ENCODE results near the gene ATF1. TPM values are rescaled to one million over a fixed set of nuclear protein-coding genes. Genes with fewer than 3 reads are reported as not detected.

The ATF1 gene
- total RNA-seq, 2 donors from 2014 or later: 27.5 to 35.7 TPM

GRCh38 chr12:50751948-50752721 is 11.8 kb upstream of the ATF1 start:
- no peak for TF ChIP-seq CTCF (conservative IDR thresholded peaks at IDR 0.05)
- H3K4me1 ChIP-seq (ENCODE audit: control insufficient read depth, insufficient read depth, low read length): peaks cover 5% of the 10 kb centered on the region
- H3K27me3 Mint-ChIP-seq (ENCODE audit: insufficient read depth): no peaks in the 10 kb centered on the region
- peaks cover 19% of the 10 kb centered on the region for H3K4me1 Mint-ChIP-seq
- H3K4me3 ChIP-seq (ENCODE audit: low read length): no peak overlapping the region
- H3K4me3 Mint-ChIP-seq: no peak overlapping the region
- peaks cover 2% of the 10 kb centered on the region for H3K9me3 Mint-ChIP-seq
- H3K27me3 ChIP-seq (ENCODE audit: control insufficient read depth, insufficient read depth, low read length, poor library complexity, severe bottlenecking): no peaks in the 10 kb centered on the region
- no peaks in the 10 kb centered on the region for H3K9me3 ChIP-seq (ENCODE audit: control insufficient read depth, low read length)
- H3K27ac Mint-ChIP-seq: no peak overlapping the region
- 94 to 96% methylated on average over 6 of the region's 6 CpGs for WGBS, 2 experiments (ENCODE audit: insufficient coverage in 1 of 2, insufficient read length in 1 of 2)
- no peak overlapping the region for H3K27ac ChIP-seq (ENCODE audit: low read depth, low read length)
- no peak for DNase-seq
- peaks cover 8% of the 10 kb centered on the region for H3K36me3 ChIP-seq (ENCODE audit: control insufficient read depth, insufficient read depth, low read length)
- H3K36me3 Mint-ChIP-seq (ENCODE audit: low read depth): peaks cover 14% of the 10 kb centered on the region
- H3K9ac ChIP-seq (ENCODE audit: extremely low read depth, low read length, poor library complexity, severe bottlenecking): no peak overlapping the region

- Histone ChIP-seq H3K27me3 (ENCODE audit: control insufficient read depth, insufficient read depth, low read length, poor library complexity, severe bottlenecking) (no peaks in the 10 kb centered on the region), H3K4me3 (ENCODE audit: low read length) (no peak overlapping the region), H3K36me3 (ENCODE audit: control insufficient read depth, insufficient read depth, low read length) (peaks cover 4% of the 10 kb centered on the region), H3K27ac (ENCODE audit: low read depth, low read length) (no peak overlapping the region), H3K9ac (ENCODE audit: extremely low read depth, low read length, poor library complexity, severe bottlenecking) (no peak overlapping the region), H3K9me3 (ENCODE audit: control insufficient read depth, low read length) (no peaks in the 10 kb centered on the region), H3K4me1 (ENCODE audit: control insufficient read depth, insufficient read depth, low read length) (no peaks in the 10 kb centered on the region)
- 90 to 96% methylated on average over 5 of the region's 5 CpGs for WGBS, 2 experiments (ENCODE audit: insufficient coverage in 1 of 2, insufficient read length in 1 of 2)
- Mint-ChIP-seq H3K36me3 (ENCODE audit: low read depth) (peaks cover 14% of the 10 kb centered on the region), H3K27me3 (ENCODE audit: insufficient read depth) (no peaks in the 10 kb centered on the region), H3K4me1 (peaks cover 12% of the 10 kb centered on the region), H3K27ac (no peak overlapping the region), H3K4me3 (no peak overlapping the region), H3K9me3 (peaks cover 2% of the 10 kb centered on the region)
- TF ChIP-seq CTCF (conservative IDR thresholded peaks at IDR 0.05): no peak
- DNase-seq: no peak
Observed at GRCh38 chr12:50753232-50753769, 10.6 kb upstream of the ATF1 start.

GRCh38 chr12:50764286-50765094 is 589 bp downstream of the ATF1 start:
- TF ChIP-seq CTCF (conservative IDR thresholded peaks at IDR 0.05): no peak
- Mint-ChIP-seq H3K27ac (peak overlapping the region; percentile 96), H3K9me3 (peaks cover 5% of the 10 kb centered on the region), H3K27me3 (ENCODE audit: insufficient read depth) (no peaks in the 10 kb centered on the region), H3K4me1 (peaks cover 12% of the 10 kb centered on the region), H3K36me3 (ENCODE audit: low read depth) (peaks cover 3% of the 10 kb centered on the region), H3K4me3 (peak overlapping the region; percentile 78)
- Histone ChIP-seq H3K9me3 (ENCODE audit: control insufficient read depth, low read length) (peaks cover 6% of the 10 kb centered on the region), H3K9ac (ENCODE audit: extremely low read depth, low read length, poor library complexity, severe bottlenecking) (peak overlapping the region; percentile 91), H3K4me3 (ENCODE audit: low read length) (peak overlapping the region; percentile 95), H3K27ac (ENCODE audit: low read depth, low read length) (peak overlapping the region; percentile 98), H3K27me3 (ENCODE audit: control insufficient read depth, insufficient read depth, low read length, poor library complexity, severe bottlenecking) (no peaks in the 10 kb centered on the region), H3K36me3 (ENCODE audit: control insufficient read depth, insufficient read depth, low read length) (no peaks in the 10 kb centered on the region), H3K4me1 (ENCODE audit: control insufficient read depth, insufficient read depth, low read length) (no peaks in the 10 kb centered on the region)
- 0 to 1% methylated on average over 13 to 89 of the region's 91 CpGs for WGBS, 2 experiments (ENCODE audit: insufficient coverage in 1 of 2, insufficient read length in 1 of 2)
- peak; percentile 89 for DNase-seq

Data from endodermal cell (in vitro differentiated cells).